HG02588 (cell line): ENCODE results near the gene KIF26B.

Source experiments
- ATAC-seq: cut with Tn5 transposase; IDR thresholded peaks from one replicate; pipeline ENCODE4 v1.9.1; 2021; ENCODE audit warnings: mild to moderate bottlenecking, moderate library complexity; ENCODE audit not compliant: unreplicated experiment

Gene KIF26B

DNA sequence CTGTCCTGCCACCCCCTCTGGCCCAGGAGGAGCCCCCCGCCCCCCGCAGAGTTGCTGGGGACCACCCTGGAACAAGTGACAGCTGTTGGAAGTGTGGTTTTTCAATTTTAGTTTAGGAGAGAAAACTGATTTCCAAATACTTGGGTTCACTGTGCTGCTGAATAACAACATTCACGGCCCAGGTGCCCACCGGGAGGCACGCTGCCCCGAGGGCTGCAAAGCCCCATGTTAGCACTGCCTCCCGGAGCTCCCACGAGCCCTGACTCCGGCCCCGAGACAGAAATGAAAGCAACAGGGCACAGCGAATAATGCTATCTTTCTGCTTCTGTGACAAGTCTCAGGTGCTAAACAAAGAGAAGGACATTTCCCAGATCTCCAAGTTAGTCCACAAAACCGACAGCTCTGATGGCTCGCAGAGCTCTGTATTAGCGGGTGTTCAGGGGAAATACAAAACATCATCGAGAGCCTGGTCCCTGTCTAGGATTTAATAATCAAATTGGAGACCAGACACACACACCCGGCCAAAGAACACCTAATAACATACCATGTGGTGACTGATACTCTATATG, 451.5 kb downstream of the KIF26B start:
- ATAC-seq: no peak

DNA sequence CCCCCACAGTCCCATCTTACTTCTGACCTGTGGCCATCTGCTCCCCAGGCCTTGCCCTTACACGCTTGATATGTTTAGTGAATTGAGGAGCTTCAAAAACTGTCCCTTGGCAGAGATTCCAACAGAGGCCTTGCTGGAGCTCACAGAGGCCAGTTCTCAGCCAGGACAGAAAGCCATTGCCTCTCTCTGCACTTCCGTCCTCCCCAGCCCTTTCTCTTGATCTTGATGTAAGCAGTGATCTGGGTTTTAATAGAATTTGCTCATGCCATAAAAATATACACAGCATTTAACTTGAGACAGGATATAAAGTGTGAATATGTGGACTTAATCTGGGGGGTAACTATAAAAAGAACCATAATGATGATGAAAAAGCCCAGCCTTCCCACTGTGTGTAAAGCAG, 453.5 kb downstream of the KIF26B start:
- no peak for ATAC-seq

DNA sequence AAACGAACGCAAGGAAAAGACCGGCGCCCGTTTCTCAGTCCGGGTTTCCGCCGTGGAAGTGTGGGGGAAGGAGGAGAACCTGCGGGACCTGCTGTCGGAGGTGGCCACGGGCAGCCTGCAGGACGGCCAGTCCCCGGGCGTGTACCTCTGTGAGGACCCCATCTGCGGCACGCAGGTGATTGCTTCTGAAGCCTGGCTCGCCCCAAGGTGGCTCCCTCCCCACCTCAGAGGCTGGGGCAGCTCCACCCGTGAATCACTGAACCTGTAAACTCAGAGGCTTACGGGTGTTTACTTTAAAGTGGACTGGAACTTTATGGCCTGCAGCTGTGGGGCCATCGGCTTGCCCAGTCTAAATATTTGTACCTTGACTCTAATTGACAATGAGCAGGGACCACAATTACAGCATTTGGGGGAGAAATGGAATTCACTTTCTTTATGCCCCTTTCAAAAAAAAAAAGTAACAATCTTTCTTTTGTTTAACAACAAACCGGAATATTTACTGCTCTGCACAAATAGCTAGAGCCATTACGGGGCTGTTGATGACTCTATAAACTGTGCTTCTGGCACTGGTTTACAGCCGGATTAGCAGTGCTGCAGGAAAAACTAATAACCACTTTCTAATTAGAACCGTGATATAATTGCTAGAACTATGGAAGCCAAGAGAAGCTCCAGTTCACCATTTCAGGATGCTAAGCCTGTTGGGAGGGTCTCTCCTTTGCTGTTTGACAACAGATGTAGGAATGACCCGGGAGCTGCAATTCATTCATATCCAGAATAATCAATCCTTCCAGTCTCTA, 454.8 kb downstream of the KIF26B start:
- no peak for ATAC-seq

DNA sequence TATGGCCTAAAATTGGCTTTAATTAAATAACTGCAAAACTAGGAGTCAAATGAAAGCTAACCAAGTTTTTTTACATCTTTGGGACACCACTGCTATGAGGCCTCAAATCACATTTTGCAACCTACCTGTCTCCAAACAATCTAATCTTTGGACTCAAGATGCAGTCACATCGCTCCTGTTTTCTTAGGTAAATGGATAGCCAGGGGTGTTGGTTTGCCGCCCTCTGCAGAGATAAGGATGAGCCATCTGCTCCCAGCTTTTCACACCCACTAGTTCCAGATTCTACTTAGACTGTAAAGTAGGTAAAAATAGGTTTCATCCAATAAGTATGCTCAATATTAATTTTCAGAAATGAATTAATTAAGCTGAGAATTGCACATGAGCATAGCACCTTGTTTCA, 456.5 kb downstream of the KIF26B start:
- ATAC-seq: no peak

DNA sequence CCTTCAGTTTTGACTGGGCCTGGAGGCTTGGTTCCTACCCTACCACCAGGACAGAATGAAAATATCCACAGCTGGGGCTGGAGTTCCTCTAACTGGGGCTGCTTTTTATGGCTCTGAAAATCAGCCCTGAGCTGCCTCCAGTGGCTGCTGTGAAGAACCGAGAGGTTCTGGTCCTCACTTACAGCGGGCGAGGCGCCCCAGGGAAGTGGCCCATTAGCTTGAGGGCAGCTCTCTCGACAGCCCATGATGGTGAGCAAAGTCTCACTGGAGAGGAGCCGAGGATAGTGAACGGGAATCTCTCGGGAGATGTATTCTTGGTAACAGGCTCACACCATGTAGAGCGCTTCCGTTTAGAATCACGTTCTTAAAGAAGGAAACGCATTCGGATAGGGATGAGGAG, 459.7 kb downstream of the KIF26B start:
- ATAC-seq: no peak

DNA sequence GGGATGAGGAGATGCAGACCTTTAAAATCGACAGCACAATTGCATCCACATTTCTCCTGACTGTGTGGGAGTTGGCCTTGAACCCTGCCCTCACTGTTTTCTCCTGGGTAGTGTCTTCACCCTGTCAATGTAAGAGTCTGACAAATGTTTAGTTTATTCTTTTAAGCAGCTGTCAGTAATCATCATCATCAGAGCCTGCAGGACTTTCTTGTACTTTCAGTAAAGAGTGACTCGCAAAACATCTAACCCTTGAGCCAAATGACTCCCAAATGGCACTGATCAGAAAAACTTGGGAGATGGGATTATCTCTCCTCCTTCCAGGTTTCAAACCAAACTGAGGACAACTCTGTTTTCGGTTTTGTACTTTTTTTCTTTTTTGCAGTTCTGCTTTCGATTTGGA, 460.2 kb downstream of the KIF26B start:
- ATAC-seq: no peak

DNA sequence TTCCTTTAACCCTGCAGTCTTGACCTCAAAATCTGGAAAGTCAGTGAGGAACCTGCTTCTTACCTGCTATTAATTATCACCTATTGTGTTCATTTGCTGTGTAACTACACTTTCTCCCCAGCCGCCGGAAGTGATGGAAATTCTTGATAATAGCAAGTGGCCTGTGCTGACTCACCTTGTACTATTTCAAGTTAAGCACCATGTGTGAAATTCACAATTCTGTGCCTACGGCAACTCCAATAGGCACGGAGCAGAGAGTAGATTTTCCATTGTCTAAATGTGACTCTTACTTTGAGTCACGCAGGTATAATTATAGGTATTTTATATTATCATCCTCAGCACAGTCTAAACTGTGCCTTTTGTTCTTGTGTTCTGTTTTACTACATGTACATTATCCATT, 466.8 kb downstream of the KIF26B start:
- ATAC-seq: no peak

DNA sequence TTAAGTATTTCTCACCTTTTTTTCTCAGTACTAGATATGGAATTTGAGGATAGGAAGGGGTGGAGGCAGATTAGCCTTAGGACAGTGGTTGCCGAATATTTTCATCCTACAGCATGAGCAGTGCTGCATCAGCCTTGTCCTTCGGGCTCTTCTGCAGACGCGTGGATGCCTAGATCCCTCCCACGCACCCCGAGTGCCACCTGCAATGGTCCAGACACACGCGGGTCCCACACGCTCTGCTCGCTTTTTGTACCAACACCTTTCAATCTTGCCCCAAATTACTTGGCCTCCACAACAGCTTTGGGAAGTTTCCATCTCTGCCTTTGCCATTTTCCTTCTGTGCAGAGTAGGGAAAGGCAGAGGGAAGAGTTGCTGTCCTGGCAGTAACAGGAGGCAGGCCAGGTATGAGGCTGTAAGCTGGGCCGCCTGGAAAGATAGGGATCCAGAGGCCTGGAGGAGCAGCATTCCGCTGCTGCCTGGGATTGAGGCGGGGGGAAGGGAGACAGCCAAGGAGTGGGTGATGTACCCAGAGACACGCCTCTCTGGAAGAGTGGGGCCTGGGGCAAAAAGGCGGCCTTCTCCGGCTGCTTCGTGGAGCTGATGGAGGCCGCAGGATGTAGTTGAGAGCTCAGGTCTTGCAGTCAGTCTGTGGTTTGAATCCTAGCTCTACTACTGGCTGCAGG, 467.7 kb downstream of the KIF26B start:
- no peak for ATAC-seq

DNA sequence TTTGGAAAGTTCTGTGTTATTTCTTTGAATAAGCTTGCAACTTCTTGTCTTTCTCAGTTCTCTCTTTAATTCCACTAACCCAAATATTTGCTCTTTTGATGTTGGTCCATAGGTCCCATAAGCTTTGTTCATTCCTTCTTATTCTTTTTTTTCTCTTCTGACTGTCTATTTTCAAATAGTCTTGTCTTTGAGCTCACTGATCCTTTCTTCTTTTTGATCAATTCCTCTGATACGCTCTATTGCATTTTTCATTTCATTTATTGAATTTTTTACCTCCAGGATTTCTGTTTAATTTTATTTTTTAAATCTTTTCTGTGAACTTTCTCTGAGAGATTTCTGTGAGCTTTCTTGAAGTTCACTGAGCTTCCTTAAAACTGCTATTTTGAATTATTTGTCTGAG, 486.6 kb downstream of the KIF26B start:
- no peak for ATAC-seq

DNA sequence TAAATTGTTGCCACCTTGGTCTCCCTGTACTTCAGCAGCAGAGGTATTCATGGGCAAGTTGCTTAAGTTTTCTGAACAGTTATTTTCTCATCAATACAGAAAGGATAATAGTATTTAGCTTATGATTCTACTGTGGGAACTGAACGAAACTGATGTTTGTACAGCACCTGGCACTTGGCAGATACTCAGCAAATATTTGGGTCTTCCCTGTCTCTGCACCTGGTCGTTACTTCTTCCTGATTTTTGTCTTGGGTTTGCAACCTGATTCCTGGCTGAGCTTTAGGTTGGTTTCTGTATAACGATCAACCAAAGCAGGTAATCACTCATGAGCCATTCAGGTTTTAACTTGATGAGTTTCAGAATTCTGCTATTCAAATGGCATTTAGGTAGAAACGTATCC, 490.6 kb downstream of the KIF26B start:
- peak; percentile 15 for ATAC-seq

DNA sequence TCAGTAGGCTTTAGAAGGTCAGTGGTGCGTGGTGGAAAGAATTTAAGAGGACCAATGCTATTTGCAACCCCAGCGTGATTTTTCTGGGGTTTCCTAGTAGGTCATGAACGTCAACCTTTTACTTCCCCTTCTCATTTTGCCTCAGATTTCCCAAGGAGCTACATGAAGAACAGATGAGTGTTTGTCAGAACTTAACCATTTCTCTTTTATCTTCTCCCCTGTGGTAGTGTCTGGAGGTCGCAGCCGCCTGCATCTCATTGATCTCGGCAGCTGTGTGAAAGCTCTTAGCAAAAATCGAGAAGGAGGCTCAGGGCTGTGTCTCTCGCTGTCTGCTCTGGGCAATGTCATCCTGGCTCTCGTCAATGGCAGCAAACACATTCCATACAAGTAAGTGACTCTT, 491.1 kb downstream of the KIF26B start:
- peak; percentile 72 for ATAC-seq

DNA sequence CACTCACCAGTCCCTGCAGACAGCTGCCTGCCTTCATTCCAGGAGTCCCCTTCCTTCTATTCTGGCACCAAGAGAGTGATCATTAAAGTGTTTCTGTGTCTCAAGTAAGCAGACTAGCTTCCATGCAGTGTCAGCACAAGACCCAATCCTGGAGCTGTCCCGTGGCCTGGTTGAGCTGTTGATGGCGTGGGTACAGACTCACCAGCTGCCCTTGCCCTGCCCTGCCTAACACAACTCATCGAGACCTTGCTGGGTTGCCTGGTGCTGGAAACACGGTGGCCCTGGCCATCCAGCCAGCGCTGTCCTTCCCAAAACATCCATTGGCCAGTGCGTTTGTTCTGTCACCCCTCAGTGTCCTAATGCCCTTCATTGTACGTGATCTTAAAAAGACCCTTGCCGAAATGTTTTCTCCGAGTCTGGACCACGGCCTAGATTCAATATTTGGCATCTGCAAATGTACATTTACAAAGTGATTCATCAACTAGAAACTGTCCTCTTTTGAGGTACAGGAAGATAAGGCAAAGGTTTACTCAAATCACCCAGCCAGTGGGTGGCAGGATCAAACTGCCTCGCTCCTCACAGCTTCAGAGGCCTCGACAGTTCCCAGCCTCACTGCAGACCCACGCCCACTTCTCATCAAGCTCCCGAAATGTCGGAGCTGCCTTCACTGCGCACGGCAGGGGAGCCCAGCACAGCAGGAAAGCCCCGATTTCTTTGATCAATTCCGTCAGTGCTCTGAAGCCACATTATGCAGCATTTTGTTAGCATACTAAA, 494.2 kb downstream of the KIF26B start:
- ATAC-seq: no peak

DNA sequence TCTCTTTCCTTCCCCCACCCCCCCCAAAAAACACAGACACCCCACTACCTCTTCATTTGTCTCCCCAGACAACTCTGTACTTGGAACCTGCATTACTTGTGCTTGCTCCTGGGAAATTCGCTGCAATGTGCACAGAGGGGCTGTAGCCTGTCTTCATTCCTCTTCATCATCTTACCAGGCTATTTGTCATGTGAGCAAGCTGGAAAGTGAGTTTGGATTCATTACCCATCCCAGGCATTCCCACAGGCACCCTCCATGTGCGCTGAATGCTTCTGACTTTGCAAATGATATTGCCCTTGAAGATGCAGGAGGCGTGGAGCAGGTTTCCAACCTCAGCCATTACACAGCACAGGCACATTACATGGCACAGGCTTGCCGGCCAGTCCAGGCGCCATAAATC, 494.9 kb downstream of the KIF26B start:
- ATAC-seq: no peak

DNA sequence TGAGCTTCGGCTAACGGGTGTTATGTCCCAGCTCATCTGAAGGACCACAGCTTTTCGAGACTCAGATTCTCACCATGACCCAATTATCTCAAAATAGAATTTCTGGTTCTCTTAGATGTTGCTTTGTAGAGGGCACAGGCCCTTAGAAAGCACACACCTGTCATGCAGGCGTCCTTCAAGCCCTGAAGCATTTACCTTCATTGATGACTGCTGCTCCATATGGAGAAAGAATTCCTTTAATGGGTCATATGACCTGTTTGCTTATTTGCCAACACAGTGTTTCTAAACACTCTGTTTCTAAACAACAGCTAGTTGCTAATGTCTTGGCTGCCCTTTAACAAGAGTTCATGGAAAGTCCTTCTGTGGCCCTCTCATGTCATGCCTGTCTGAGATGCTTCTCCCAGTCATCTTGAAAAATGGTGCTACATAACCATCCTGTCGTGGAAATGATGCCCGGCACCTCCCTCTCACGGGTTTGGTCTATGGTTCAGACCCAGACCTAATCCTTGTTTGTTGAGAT, 495.7 kb downstream of the KIF26B start:
- no peak for ATAC-seq

DNA sequence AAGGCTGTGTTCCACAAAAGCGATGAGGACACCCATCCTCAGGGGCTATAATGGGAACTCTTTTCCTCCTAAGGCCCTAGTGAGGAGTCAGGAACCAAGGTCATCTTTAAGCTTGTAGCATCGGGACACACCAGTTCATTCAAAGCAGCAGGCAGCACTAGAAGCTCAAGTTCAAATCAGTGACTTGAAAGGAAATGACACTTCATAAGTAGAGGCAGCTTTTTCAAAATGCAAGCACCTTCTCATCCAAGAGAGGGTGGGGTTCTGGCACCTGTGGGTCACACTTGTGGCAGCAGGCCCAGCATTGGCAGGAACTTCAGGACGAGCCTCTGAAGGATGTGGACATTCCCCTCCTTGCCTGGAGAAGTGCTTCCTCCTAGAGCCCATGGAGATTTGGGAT, 496.3 kb downstream of the KIF26B start:
- ATAC-seq: no peak

DNA sequence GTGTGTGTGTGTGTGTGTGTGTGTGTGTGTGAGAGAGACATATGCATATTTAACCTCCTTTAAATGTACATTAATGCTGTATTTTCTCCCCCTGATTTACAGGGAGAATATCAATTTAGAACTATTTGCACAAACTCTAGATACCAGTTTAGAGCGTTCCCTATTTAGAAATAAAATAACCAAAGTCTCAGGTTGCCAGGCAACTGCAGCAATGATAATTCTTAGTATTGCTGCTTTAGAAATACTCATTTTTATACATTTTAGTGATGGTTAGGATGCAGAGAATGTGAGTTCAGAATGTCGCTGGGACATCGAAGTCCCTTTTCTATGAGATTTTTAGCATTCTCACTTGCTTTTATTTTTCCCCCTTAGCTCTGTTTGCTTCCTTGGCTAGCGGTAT, 497.3 kb downstream of the KIF26B start:
- no peak for ATAC-seq

DNA sequence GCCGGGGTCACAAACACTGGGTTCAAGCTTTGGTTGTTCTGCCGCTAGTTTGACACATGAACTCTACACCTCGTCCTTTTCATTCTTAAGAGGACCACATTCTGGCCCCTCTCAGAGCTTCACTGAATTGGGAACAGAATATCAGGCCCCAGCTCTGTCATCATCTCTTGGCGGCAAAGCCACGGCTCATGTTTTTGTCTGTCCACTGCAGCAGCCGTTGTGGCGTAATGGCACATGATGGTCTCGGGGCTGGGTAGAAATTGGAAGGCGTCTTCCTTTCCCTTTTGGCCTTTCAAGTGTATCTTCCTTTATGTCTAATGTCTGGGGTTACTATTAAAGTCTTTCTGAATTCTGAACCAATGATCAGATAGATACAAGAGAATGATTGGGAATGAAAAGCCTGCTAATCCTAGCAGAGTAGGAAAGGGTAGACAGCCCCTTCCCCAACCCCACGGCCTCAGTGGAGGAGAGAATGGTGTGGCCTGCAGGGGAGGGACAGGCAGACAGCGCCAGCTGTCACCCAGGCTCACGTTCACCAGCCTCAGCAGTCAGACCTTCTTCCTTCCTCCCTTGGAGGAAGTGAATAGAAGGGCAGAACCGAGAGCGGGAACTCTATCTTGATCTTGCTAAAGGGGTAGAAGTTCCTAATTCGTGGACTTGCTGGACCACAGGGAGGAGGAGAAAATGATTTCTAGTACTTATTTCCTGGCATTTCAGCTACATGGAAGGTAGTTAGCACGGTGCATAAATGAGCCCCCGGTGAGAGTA, 498.1 kb downstream of the KIF26B start:
- no peak for ATAC-seq

DNA sequence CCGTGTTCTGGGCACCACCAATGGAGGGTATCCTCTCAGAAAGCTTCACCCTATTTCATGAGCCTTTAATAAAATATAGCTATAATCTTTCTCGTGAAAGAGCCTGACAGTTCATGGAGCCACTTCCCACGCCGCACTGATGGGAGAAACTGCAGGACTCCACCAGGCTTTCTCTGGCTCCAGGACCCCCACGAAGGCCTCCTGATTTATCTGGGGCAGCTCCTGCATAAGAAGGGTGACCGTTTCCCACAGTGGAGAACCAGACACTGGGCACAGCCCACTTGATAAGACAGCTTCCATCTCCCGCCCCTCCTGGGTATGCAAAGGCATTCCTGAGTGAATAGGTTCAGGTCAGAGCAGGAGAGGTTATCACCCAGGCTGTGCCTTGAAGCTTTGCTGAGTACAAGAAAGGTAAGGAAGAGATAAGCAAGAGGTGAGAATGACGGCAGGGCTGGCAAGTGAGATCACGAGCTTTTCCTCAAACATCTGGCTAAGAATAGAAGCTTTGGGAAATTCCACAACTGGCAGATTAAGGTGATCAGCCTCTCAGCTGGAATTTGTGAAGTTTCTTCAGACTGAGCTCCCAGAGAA, 499.8 kb downstream of the KIF26B start:
- ATAC-seq: no peak

DNA sequence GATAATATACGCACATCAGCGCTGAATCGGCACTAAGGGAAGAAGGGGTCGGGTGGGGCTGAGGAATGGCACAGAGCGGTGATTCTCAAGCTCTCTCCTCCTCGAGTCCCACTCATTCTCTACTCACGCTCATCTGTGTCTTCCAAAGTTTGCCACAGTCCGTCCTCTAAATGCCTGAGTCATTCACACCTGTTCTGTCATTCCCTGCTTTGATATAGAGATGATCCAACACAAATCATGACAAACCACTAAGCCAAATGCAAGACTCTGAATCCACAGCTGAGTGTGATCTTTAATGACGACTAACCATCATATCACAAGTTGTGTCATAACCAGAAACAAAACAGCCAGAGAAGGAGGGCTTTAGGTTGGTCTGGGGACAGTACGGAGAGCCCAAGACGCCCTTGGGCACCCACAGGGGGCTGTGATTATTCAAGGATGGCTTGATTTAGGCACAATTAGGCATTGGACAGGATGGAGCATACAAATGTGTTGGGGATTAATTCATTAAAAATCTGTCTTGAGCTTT, 501.5 kb downstream of the KIF26B start:
- ATAC-seq: no peak

DNA sequence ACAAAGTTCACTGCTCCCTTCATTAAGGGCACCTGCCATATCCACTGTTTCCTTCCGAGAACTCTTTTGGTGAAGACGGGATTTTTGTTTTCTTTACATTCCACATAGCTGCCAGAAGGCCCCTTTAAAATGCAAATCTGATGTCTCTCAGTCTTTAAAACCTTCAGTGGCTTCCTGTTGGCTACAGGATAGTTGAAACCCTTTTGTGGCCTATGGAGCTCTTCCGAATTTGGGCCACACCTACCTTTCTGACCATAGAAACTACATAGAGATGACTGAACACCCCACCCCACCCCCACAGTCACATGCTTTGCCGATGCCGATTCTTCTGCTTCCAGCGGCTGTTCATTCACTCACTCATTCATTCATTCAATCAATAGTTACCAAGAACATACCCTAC, 502.6 kb downstream of the KIF26B start:
- no peak for ATAC-seq
